ENCODE results near the gene AFF2. TPM values are rescaled to one million over a fixed set of nuclear protein-coding genes. Genes with fewer than 3 reads are reported as not detected.
A peak's percentile ranks its signal among the peaks of the same experiment; 100 is the strongest.

Gene AFF2
- total and polyA plus RNA-seq, 2 experiments from 2014 or later, result 0.31 to 0.54 TPM

- Histone ChIP-seq H3K4me2 (ENCODE audit: unreplicated experiment) (no peak overlapping the region), H3K36me3 (ENCODE audit: low read depth) (no peaks in the 10 kb centered on the region), H4K20me1 (ENCODE audit: insufficient read depth) (no peaks in the 10 kb centered on the region), H3F3A (ENCODE audit: insufficient read depth) (no peaks in the 10 kb centered on the region), H3K9ac (no peak overlapping the region), H3K9me2 (ENCODE audit: insufficient read depth) (no peaks in the 10 kb centered on the region), H3K27me3 (replicated peaks; ENCODE audit: insufficient read depth) (no peaks in the 10 kb centered on the region), H2AFZ (no peak overlapping the region), H3K79me2 (ENCODE audit: insufficient read depth) (no peaks in the 10 kb centered on the region), H3K27ac (no peak overlapping the region), H3K4me1 (ENCODE audit: insufficient read depth) (no peaks in the 10 kb centered on the region), H3K4me3 (no peak overlapping the region), H3K9me3 (ENCODE audit: low read depth) (no peaks in the 10 kb centered on the region)
- WGBS, 2 experiments (ENCODE audit: low coverage in 1 of 2, low lambda C conversion rate in 2 of 2, missing lambda C conversion rate in 2 of 2), result 43 to 56% methylated on average over 2 of the region's 2 CpGs
- in situ Hi-C loops (cut with MboI), result no loop called here
- TF ChIP-seq EZH2phosphoT487 (IDR thresholded peaks at IDR 0.05; ENCODE audit: insufficient read depth, low read depth), result no peak
- DNase-seq, result no peak
These were observed 522.1 kb downstream of the AFF2 start for GRCh38 chrX:149022485-149022884.

DNA sequence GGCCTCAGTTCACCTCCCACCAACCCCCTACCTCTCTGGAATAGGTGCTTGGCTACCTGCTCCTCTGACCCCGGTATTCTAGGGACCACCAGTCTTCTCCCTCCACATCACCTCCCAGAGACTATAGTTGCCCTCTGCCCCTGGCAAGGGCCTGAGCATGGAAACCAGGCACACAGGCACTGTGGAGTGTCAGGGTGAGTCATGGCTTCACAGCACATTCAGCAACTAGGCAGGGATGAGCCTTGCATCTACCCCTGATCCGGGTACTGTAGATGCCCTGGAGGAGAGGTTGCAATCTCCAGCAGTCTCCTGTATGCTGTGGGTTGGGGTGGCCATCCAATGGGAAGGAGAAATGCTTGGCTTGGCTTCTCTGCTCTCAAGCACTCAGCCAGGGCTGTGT, 532.0 kb downstream of the AFF2 start:
- DNase-seq, result peak; percentile 3
- WGBS, 2 experiments (ENCODE audit: low coverage in 1 of 2, low lambda C conversion rate in 2 of 2, missing lambda C conversion rate in 2 of 2), result 67 to 100% methylated on average over 1 to 2 of the region's 2 CpGs
- Histone ChIP-seq H3K4me1 (ENCODE audit: insufficient read depth) (no peaks in the 10 kb centered on the region), H3K36me3 (ENCODE audit: low read depth) (no peaks in the 10 kb centered on the region), H3K27me3 (replicated peaks; ENCODE audit: insufficient read depth) (no peaks in the 10 kb centered on the region), H2AFZ (no peak overlapping the region), H4K20me1 (ENCODE audit: insufficient read depth) (no peaks in the 10 kb centered on the region), H3K4me3 (no peak overlapping the region), H3F3A (ENCODE audit: insufficient read depth) (no peaks in the 10 kb centered on the region), H3K9me2 (ENCODE audit: insufficient read depth) (no peaks in the 10 kb centered on the region), H3K4me2 (ENCODE audit: unreplicated experiment) (no peak overlapping the region), H3K27ac (no peak overlapping the region), H3K9me3 (ENCODE audit: low read depth) (no peaks in the 10 kb centered on the region), H3K9ac (no peak overlapping the region), H3K79me2 (ENCODE audit: insufficient read depth) (no peaks in the 10 kb centered on the region)
- no peak for TF ChIP-seq EZH2phosphoT487 (IDR thresholded peaks at IDR 0.05; ENCODE audit: insufficient read depth, low read depth)
- no peak for TF ChIP-seq EZH2 (IDR thresholded peaks at IDR 0.05; ENCODE audit: insufficient read depth, poor library complexity, severe bottlenecking)
- in situ Hi-C loops (cut with MboI), result no loop called here

DNA sequence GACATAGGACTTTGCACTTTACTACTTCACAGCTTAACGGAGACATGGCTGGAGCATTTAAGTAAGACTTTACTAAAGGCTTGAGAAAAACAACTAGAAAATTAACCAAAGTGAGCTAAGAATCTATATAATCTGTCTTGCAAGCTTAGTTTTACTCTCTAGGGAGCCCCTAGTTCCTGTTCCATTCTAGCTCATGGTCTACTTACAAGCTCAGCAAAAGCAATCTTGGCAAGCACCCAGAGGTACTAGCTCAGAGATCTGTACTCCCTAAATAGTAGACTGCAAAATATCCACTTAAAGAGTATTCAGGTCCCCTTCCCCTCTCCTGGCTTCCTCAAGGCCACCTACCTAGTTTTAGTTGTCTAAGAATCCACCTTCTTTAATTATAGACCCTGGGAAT, 535.7 kb downstream of the AFF2 start:
- H3K9me2 ChIP-seq (ENCODE audit: insufficient read depth), result no peaks in the 10 kb centered on the region
- in situ Hi-C loops (cut with MboI), result no loop called here
- no peaks in the 10 kb centered on the region for H3F3A ChIP-seq (ENCODE audit: insufficient read depth)
- no peaks in the 10 kb centered on the region for H3K4me1 ChIP-seq (ENCODE audit: insufficient read depth)
- H3K9me3 ChIP-seq (ENCODE audit: low read depth), result no peaks in the 10 kb centered on the region
- no peak overlapping the region for H3K4me3 ChIP-seq
- H3K9ac ChIP-seq, result no peak overlapping the region
- H3K79me2 ChIP-seq (ENCODE audit: insufficient read depth), result no peaks in the 10 kb centered on the region
- no peak overlapping the region for H3K27ac ChIP-seq
- no peak for DNase-seq
- no peaks in the 10 kb centered on the region for H4K20me1 ChIP-seq (ENCODE audit: insufficient read depth)
- no peaks in the 10 kb centered on the region for H3K27me3 ChIP-seq (replicated peaks; ENCODE audit: insufficient read depth)
- no peaks in the 10 kb centered on the region for H3K36me3 ChIP-seq (ENCODE audit: low read depth)
- no peak overlapping the region for H3K4me2 ChIP-seq (ENCODE audit: unreplicated experiment)
- no peak for TF ChIP-seq EZH2phosphoT487 (IDR thresholded peaks at IDR 0.05; ENCODE audit: insufficient read depth, low read depth)
- TF ChIP-seq EZH2 (IDR thresholded peaks at IDR 0.05; ENCODE audit: insufficient read depth, poor library complexity, severe bottlenecking), result no peak
- 80 to 85% methylated on average over 1 of the region's 1 CpG for WGBS, 2 experiments (ENCODE audit: low coverage in 1 of 2, low lambda C conversion rate in 2 of 2, missing lambda C conversion rate in 2 of 2)
- no peak overlapping the region for H2AFZ ChIP-seq

GRCh38 chrX:149037281-149037870, 537.0 kb downstream of the AFF2 start:
- in situ Hi-C loops (cut with MboI), result no loop called here
- Histone ChIP-seq H3K4me1 (ENCODE audit: insufficient read depth) (no peaks in the 10 kb centered on the region), H4K20me1 (ENCODE audit: insufficient read depth) (no peaks in the 10 kb centered on the region), H3K4me2 (ENCODE audit: unreplicated experiment) (no peak overlapping the region), H3K36me3 (ENCODE audit: low read depth) (no peaks in the 10 kb centered on the region), H3K9me3 (ENCODE audit: low read depth) (no peaks in the 10 kb centered on the region), H3K27me3 (replicated peaks; ENCODE audit: insufficient read depth) (no peaks in the 10 kb centered on the region), H3K9ac (no peak overlapping the region), H2AFZ (no peak overlapping the region), H3K79me2 (ENCODE audit: insufficient read depth) (no peaks in the 10 kb centered on the region), H3K27ac (no peak overlapping the region), H3F3A (ENCODE audit: insufficient read depth) (no peaks in the 10 kb centered on the region), H3K4me3 (no peak overlapping the region), H3K9me2 (ENCODE audit: insufficient read depth) (no peaks in the 10 kb centered on the region)
- 17 to 25% methylated on average over 3 of the region's 3 CpGs for WGBS, 2 experiments (ENCODE audit: low coverage in 1 of 2, low lambda C conversion rate in 2 of 2, missing lambda C conversion rate in 2 of 2)
- no peak for DNase-seq
- TF ChIP-seq EZH2 (IDR thresholded peaks at IDR 0.05; ENCODE audit: insufficient read depth, poor library complexity, severe bottlenecking), result no peak

- Histone ChIP-seq H2AFZ (no peak overlapping the region), H3K4me1 (ENCODE audit: insufficient read depth) (no peaks in the 10 kb centered on the region), H4K20me1 (ENCODE audit: insufficient read depth) (no peaks in the 10 kb centered on the region), H3K27ac (no peak overlapping the region), H3K9me2 (ENCODE audit: insufficient read depth) (no peaks in the 10 kb centered on the region), H3F3A (ENCODE audit: insufficient read depth) (no peaks in the 10 kb centered on the region), H3K79me2 (ENCODE audit: insufficient read depth) (no peaks in the 10 kb centered on the region), H3K9me3 (ENCODE audit: low read depth) (no peaks in the 10 kb centered on the region), H3K4me2 (ENCODE audit: unreplicated experiment) (no peak overlapping the region), H3K36me3 (ENCODE audit: low read depth) (no peaks in the 10 kb centered on the region), H3K27me3 (replicated peaks; ENCODE audit: insufficient read depth) (no peaks in the 10 kb centered on the region), H3K9ac (no peak overlapping the region), H3K4me3 (no peak overlapping the region)
- in situ Hi-C loops (cut with MboI), result no loop called here
- TF ChIP-seq EZH2 (IDR thresholded peaks at IDR 0.05; ENCODE audit: insufficient read depth, poor library complexity, severe bottlenecking) (no peak), EZH2phosphoT487 (IDR thresholded peaks at IDR 0.05; ENCODE audit: insufficient read depth, low read depth) (no peak)
- no peak for DNase-seq
These were observed 538.6 kb downstream of the AFF2 start for GRCh38 chrX:149039057-149039456.
